SK-N-SH (cell line): Measurements from ENCODE around the gene IFNLR1.

Source experiments
- GABPA ChIP-seq: IDR thresholded peaks from 2 replicates; pipeline ENCODE4 v1.4.0; 2012; ENCODE audit warnings: low read depth, mild to moderate bottlenecking
- MXI1 ChIP-seq: IDR thresholded peaks from 2 replicates; pipeline ENCODE4 v1.6.1; 2012; ENCODE audit warnings: mild to moderate bottlenecking, low read depth, low read length, improper control_type of control experiment
- POLR2AphosphoS5 ChIP-seq: IDR thresholded peaks from 2 replicates; pipeline ENCODE4 v1.6.1; 2012; ENCODE audit warnings: low read depth, low read length
- RAD21 ChIP-seq: IDR thresholded peaks from 2 replicates; pipeline ENCODE4 v1.6.1; 2012; ENCODE audit warnings: mild to moderate bottlenecking, low read length
- SMC3 ChIP-seq: IDR thresholded peaks from 2 replicates; pipeline ENCODE4 v1.6.1; 2012; ENCODE audit warnings: low read depth, low read length, improper control_type of control experiment
- TAF1 ChIP-seq: IDR thresholded peaks from 2 replicates; pipeline ENCODE4 v1.6.1; 2012; ENCODE audit warnings: low read depth, mild to moderate bottlenecking, low read length, moderate library complexity, borderline replicate concordance
- TEAD4 ChIP-seq: IDR thresholded peaks from 2 replicates; pipeline ENCODE4 v1.4.0; 2012; ENCODE audit warnings: mild to moderate bottlenecking, borderline replicate concordance; ENCODE audit not compliant: insufficient read depth
- TF ChIP-seq, protein P1 (sequence below): fragments of 200-600 bp; sonication (generic); IDR thresholded peaks from 2 replicates; pipeline ENCODE4 v1.6.1; 2017; ENCODE audit warnings: antibody characterized with exemption, mild to moderate bottlenecking, moderate library complexity
- TF ChIP-seq, protein P2 (sequence below): IDR thresholded peaks from 2 replicates; pipeline ENCODE4 v1.6.1; 2012; ENCODE audit warnings: mild to moderate bottlenecking, low read depth, low read length, moderate library complexity
- TF ChIP-seq, protein P3 (sequence below): fragments of 150-350 bp; IDR thresholded peaks from 2 replicates; pipeline ENCODE4 v1.6.1; 2017; ENCODE audit warnings: antibody characterized with exemption, low read length, low read depth, borderline replicate concordance

DNA sequence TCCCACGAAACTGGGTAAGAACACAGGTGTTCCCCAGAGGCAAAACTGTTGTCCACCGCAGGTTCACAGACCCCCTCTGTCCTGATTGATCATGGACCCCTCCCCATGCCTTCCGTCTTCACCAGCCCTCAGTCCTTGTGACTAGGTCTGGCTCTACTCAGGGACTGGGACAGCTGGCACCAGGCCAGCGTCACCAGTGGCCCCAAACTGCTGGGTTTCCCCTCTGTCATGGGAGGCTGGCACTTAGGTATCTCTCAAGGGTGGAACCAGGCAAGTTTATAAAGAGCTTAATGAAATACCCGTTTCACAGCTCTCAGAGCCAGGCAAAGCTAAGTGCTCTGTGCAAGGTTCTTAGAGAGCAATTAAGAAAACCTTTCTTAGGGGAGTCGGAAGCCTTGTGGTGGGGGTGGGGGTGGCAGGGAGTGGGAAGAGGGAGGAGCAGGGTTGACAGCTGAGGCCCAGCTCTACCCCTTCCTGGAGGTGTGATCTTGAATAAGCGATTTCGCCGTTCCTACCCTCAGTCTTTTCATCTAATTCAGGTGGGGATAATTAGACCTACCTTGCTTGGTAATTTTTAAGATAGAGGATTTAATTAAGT, 35.0 kb upstream of the IFNLR1 start:
- TF ChIP-seq SMC3 (no peak), POLR2AphosphoS5 (no peak), TAF1 (no peak), MXI1 (no peak), TEAD4 (no peak), RAD21 (no peak), GABPA (no peak)
- TF ChIP-seq, protein P1, sequence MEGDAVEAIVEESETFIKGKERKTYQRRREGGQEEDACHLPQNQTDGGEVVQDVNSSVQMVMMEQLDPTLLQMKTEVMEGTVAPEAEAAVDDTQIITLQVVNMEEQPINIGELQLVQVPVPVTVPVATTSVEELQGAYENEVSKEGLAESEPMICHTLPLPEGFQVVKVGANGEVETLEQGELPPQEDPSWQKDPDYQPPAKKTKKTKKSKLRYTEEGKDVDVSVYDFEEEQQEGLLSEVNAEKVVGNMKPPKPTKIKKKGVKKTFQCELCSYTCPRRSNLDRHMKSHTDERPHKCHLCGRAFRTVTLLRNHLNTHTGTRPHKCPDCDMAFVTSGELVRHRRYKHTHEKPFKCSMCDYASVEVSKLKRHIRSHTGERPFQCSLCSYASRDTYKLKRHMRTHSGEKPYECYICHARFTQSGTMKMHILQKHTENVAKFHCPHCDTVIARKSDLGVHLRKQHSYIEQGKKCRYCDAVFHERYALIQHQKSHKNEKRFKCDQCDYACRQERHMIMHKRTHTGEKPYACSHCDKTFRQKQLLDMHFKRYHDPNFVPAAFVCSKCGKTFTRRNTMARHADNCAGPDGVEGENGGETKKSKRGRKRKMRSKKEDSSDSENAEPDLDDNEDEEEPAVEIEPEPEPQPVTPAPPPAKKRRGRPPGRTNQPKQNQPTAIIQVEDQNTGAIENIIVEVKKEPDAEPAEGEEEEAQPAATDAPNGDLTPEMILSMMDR = no peak
- TF ChIP-seq, protein P2, sequence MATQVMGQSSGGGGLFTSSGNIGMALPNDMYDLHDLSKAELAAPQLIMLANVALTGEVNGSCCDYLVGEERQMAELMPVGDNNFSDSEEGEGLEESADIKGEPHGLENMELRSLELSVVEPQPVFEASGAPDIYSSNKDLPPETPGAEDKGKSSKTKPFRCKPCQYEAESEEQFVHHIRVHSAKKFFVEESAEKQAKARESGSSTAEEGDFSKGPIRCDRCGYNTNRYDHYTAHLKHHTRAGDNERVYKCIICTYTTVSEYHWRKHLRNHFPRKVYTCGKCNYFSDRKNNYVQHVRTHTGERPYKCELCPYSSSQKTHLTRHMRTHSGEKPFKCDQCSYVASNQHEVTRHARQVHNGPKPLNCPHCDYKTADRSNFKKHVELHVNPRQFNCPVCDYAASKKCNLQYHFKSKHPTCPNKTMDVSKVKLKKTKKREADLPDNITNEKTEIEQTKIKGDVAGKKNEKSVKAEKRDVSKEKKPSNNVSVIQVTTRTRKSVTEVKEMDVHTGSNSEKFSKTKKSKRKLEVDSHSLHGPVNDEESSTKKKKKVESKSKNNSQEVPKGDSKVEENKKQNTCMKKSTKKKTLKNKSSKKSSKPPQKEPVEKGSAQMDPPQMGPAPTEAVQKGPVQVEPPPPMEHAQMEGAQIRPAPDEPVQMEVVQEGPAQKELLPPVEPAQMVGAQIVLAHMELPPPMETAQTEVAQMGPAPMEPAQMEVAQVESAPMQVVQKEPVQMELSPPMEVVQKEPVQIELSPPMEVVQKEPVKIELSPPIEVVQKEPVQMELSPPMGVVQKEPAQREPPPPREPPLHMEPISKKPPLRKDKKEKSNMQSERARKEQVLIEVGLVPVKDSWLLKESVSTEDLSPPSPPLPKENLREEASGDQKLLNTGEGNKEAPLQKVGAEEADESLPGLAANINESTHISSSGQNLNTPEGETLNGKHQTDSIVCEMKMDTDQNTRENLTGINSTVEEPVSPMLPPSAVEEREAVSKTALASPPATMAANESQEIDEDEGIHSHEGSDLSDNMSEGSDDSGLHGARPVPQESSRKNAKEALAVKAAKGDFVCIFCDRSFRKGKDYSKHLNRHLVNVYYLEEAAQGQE = no peak
- TF ChIP-seq, protein P3, sequence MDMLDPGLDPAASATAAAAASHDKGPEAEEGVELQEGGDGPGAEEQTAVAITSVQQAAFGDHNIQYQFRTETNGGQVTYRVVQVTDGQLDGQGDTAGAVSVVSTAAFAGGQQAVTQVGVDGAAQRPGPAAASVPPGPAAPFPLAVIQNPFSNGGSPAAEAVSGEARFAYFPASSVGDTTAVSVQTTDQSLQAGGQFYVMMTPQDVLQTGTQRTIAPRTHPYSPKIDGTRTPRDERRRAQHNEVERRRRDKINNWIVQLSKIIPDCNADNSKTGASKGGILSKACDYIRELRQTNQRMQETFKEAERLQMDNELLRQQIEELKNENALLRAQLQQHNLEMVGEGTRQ = no peak
